ENCODE data around the gene PCDHGB5.

GRCh38 chr5:141360685-141361084 lies 37.1 kb upstream of the PCDHGB5 start:
- TF ChIP-seq CTCF (IDR thresholded peaks at IDR 0.05) (no peak), POLR2A (IDR thresholded peaks at IDR 0.05) (no peak)

Measured in tibial nerve (tissue), 3 donors.